Osteoblast (primary cell): Measurements from ENCODE around the gene SPSB3. TPM values are rescaled to one million over a fixed set of nuclear protein-coding genes. Genes with fewer than 3 reads are reported as not detected.

Source experiments
- DNase-seq: peaks from one replicate; pipeline ENCODE4 v3.0.0; 2011; ENCODE audit warnings: low spot score, mixed read lengths; ENCODE audit not compliant: insufficient read length; ENCODE audit errors: missing footprints
- H2AFZ ChIP-seq: 2 replicates; pipeline ENCODE4 v1.6.0; 2011; ENCODE audit warnings: mild to moderate bottlenecking, low read length
- H3K27ac ChIP-seq: 2 replicates; pipeline ENCODE4 v1.5.1; 2011; ENCODE audit warnings: mild to moderate bottlenecking, low read depth, low read length, moderate library complexity
- H3K27me3 ChIP-seq: 2 replicates; pipeline ENCODE4 v1.6.0; 2012; ENCODE audit warnings: mild to moderate bottlenecking, control low read depth, inconsistent platforms, low read length, moderate library complexity; ENCODE audit not compliant: insufficient read depth
- H3K36me3 ChIP-seq: 2 replicates; pipeline ENCODE4 v1.5.1; 2011; ENCODE audit warnings: mild to moderate bottlenecking, low read length, control low read depth, moderate library complexity; ENCODE audit not compliant: insufficient read depth
- H3K4me1 ChIP-seq: 2 replicates; pipeline ENCODE4 v1.5.1; 2011; ENCODE audit warnings: mild to moderate bottlenecking, low read length, control low read depth, moderate library complexity; ENCODE audit not compliant: insufficient read depth
- H3K4me2 ChIP-seq: 2 replicates; pipeline ENCODE4 v1.6.0; 2011; ENCODE audit warnings: mild to moderate bottlenecking, low read length; ENCODE audit not compliant: insufficient read depth
- H3K4me3 ChIP-seq: fragments of 200-600 bp; sonication (generic); 3 replicates; pipeline ENCODE4 v1.5.1; 2012; ENCODE audit warnings: mild to moderate bottlenecking, low read length, inconsistent platforms; ENCODE audit not compliant: insufficient read depth
- H3K79me2 ChIP-seq: 2 replicates; pipeline ENCODE4 v1.6.0; 2012; ENCODE audit warnings: mild to moderate bottlenecking, low read length, control low read depth, inconsistent platforms; ENCODE audit not compliant: insufficient read depth
- H3K9me3 ChIP-seq: 2 replicates; pipeline ENCODE4 v1.5.1; 2011; ENCODE audit warnings: low read depth, low read length, control low read depth
- H4K20me1 ChIP-seq: 2 replicates; pipeline ENCODE4 v1.6.0; 2012; ENCODE audit warnings: mild to moderate bottlenecking, low read length, control low read depth; ENCODE audit not compliant: insufficient read depth
- CTCF ChIP-seq: IDR thresholded peaks from 2 replicates; pipeline ENCODE4 v1.5.1; 2011; ENCODE audit warnings: mild to moderate bottlenecking, low read depth, low read length, moderate library complexity; ENCODE audit errors: extremely low read depth
- total RNA-seq: library from RNA; depleted of rRNA; stranded (reverse); fragments of >200 nt; gene quantifications from 2 replicates; pipeline ENCODE4 v1.2.3, GENCODE V29; 2012

The SPSB3 gene
- total RNA-seq, 1 donor: 42.3 TPM

- H3K4me2 ChIP-seq: no peak overlapping the region
- H3K36me3 ChIP-seq: peaks cover 59% of the 10 kb centered on the region
- H3K27ac ChIP-seq: no peak overlapping the region
- H4K20me1 ChIP-seq: peaks cover 9% of the 10 kb centered on the region
- no peaks in the 10 kb centered on the region for H3K9me3 ChIP-seq
- no peak overlapping the region for H3K4me3 ChIP-seq
- H2AFZ ChIP-seq: no peak overlapping the region
- no peak for DNase-seq
- no peaks in the 10 kb centered on the region for H3K4me1 ChIP-seq
- H3K79me2 ChIP-seq: no peaks in the 10 kb centered on the region
- no peak for TF ChIP-seq CTCF
- no peaks in the 10 kb centered on the region for H3K27me3 ChIP-seq
Observed at GRCh38 chr16:1762196-1762878, 20.0 kb downstream of the SPSB3 start.

- DNase-seq: peak; percentile 84
- no peak overlapping the region for H3K4me3 ChIP-seq
- H2AFZ ChIP-seq: no peak overlapping the region
- H3K36me3 ChIP-seq: peaks cover 59% of the 10 kb centered on the region
- no peaks in the 10 kb centered on the region for H3K9me3 ChIP-seq
- H4K20me1 ChIP-seq: peaks cover 9% of the 10 kb centered on the region
- no peak for TF ChIP-seq CTCF
- H3K4me2 ChIP-seq: no peak overlapping the region
- no peaks in the 10 kb centered on the region for H3K4me1 ChIP-seq
- no peaks in the 10 kb centered on the region for H3K27me3 ChIP-seq
- H3K27ac ChIP-seq: no peak overlapping the region
- no peaks in the 10 kb centered on the region for H3K79me2 ChIP-seq
Observed at GRCh38 chr16:1761751-1762150, 20.6 kb downstream of the SPSB3 start.

GRCh38 chr16:1760911-1761310, 21.5 kb downstream of the SPSB3 start:
- Histone ChIP-seq H3K9me3 (no peaks in the 10 kb centered on the region), H3K27ac (no peak overlapping the region), H3K36me3 (peaks cover 52% of the 10 kb centered on the region), H3K79me2 (peaks cover 4% of the 10 kb centered on the region), H3K4me3 (no peak overlapping the region), H3K4me1 (no peaks in the 10 kb centered on the region), H4K20me1 (peaks cover 9% of the 10 kb centered on the region), H3K27me3 (no peaks in the 10 kb centered on the region), H2AFZ (no peak overlapping the region), H3K4me2 (no peak overlapping the region)
- no peak for TF ChIP-seq CTCF
- DNase-seq: peak; percentile 84

- Histone ChIP-seq H3K36me3 (peaks cover 41% of the 10 kb centered on the region), H3K79me2 (peaks cover 5% of the 10 kb centered on the region), H3K4me1 (no peaks in the 10 kb centered on the region), H2AFZ (no peak overlapping the region), H3K27me3 (no peaks in the 10 kb centered on the region), H3K4me3 (no peak overlapping the region), H3K27ac (no peak overlapping the region), H3K9me3 (no peaks in the 10 kb centered on the region), H4K20me1 (peaks cover 12% of the 10 kb centered on the region), H3K4me2 (no peak overlapping the region)
- DNase-seq: peak; percentile 74
- TF ChIP-seq CTCF: no peak
Observed at GRCh38 chr16:1759511-1759910, 22.9 kb downstream of the SPSB3 start.
